LNCaP clone FGC (cell line): ENCODE data around the gene ANKRD55.

Experiments
- DNase-seq: peaks from one replicate; pipeline ENCODE4 v3.0.0-alpha.2; 2011; ENCODE audit warnings: low read depth
- H3K4me3 ChIP-seq: 2 replicates; pipeline ENCODE4 v1.5.1; 2011; ENCODE audit warnings: mild to moderate bottlenecking, low read depth, low read length, control low read depth
- CTCF ChIP-seq: IDR thresholded peaks from 2 replicates; pipeline ENCODE4 v1.5.1; 2012; ENCODE audit warnings: mild to moderate bottlenecking; ENCODE audit not compliant: control insufficient read depth, insufficient read depth; ENCODE audit errors: extremely low read depth

The ANKRD55 gene

GRCh38 chr5:56168066-56168478 is 65.1 kb downstream of the ANKRD55 start:
- DNase-seq, result no peak
- TF ChIP-seq CTCF, result no peak
- H3K4me3 ChIP-seq, result no peak overlapping the region

GRCh38 chr5:56167519-56167918 is 65.6 kb downstream of the ANKRD55 start:
- TF ChIP-seq CTCF, result no peak
- DNase-seq, result no peak
- no peak overlapping the region for H3K4me3 ChIP-seq

GRCh38 chr5:56166671-56167385 is 66.3 kb downstream of the ANKRD55 start:
- H3K4me3 ChIP-seq, result no peak overlapping the region
- no peak for TF ChIP-seq CTCF
- DNase-seq, result no peak

GRCh38 chr5:56164376-56164775 is 68.8 kb downstream of the ANKRD55 start:
- DNase-seq, result no peak
- H3K4me3 ChIP-seq, result no peak overlapping the region
- TF ChIP-seq CTCF, result no peak

GRCh38 chr5:56161927-56162326 is 71.2 kb downstream of the ANKRD55 start:
- no peak for TF ChIP-seq CTCF

GRCh38 chr5:56161439-56161823 is 71.7 kb downstream of the ANKRD55 start:
- no peak for TF ChIP-seq CTCF
- no peak overlapping the region for H3K4me3 ChIP-seq
- DNase-seq, result no peak

More at GRCh38 chr5:56161927-56162326, 71.2 kb downstream of the ANKRD55 start:
- H3K4me3 ChIP-seq, result no peak overlapping the region
- no peak for DNase-seq
